ENCODE measurements around the gene CCDC146. TPM values are rescaled to one million over a fixed set of nuclear protein-coding genes. Genes with fewer than 3 reads are reported as not detected.

Gene CCDC146
- total and polyA plus RNA-seq, 2 of the 8 experiments (the other 6 are each of a cell fraction or from before 2014, with no cell fraction given) = 0.88 to 2.4 TPM

GRCh38 chr7:77320714-77321113, 198.3 kb downstream of the CCDC146 start:
- FAIRE-seq (no peak), DNase-seq (ENCODE audit: low read depth in 1 of 2, low spot score in 2 of 2) (no peak)
- H3K4me3 ChIP-seq (ENCODE audit: extremely low read depth in 1 of 4, insufficient read depth in 2 of 4, low read depth in 3 of 4, low read length in 4 of 4) = no peak overlapping the region
- no peaks in the 10 kb centered on the region for H3K27me3 ChIP-seq (replicated peaks in 1 of 4; ENCODE audit: control insufficient read depth in 3 of 4, extremely low read depth in 1 of 4, insufficient read depth in 3 of 4, low read length in 3 of 4)
- H2BK5ac ChIP-seq (ENCODE audit: low read depth, low read length) = no peak overlapping the region
- H2AFZ ChIP-seq (ENCODE audit: low read length) = no peak overlapping the region
- H3K18ac ChIP-seq (ENCODE audit: extremely low read depth, low read length) = no peak overlapping the region
- no peak overlapping the region for H3K27ac ChIP-seq (ENCODE audit: low read depth, low read length)
- no peak overlapping the region for H4K91ac ChIP-seq (replicated peaks; ENCODE audit: insufficient read length, low read length)
- H3K79me1 ChIP-seq (ENCODE audit: low read depth, low read length) = no peaks in the 10 kb centered on the region
- H3K23me2 ChIP-seq (ENCODE audit: low read depth, low read length) = no peaks in the 10 kb centered on the region
- no peak overlapping the region for H4K8ac ChIP-seq (ENCODE audit: extremely low read depth, insufficient read depth, low read length)
- TF ChIP-seq CEBPB (IDR thresholded peaks at IDR 0.05; ENCODE audit: low read depth, low read length) (no peak), ASH2L (IDR thresholded peaks at IDR 0.05; ENCODE audit: low read length) (no peak), CHD2 (IDR thresholded peaks at IDR 0.05; ENCODE audit: low read length) (no peak), ZNF274 (IDR thresholded peaks at IDR 0.05; ENCODE audit: borderline replicate concordance, extremely low read depth, low read length) (no peak), CTBP2 (IDR thresholded peaks at IDR 0.05; ENCODE audit: borderline replicate concordance, insufficient read depth, insufficient read length, low read length) (no peak), SRF (IDR thresholded peaks at IDR 0.05; ENCODE audit: low read depth, low read length) (no peak), JUND (IDR thresholded peaks at IDR 0.05; ENCODE audit: low read length) (no peak), KDM1A (IDR thresholded peaks at IDR 0.05; ENCODE audit: borderline replicate concordance, low read length) (no peak), SIRT6 (IDR thresholded peaks at IDR 0.05; ENCODE audit: low read length) (no peak), KDM4A (IDR thresholded peaks at IDR 0.05; ENCODE audit: low read depth, low read length, severe bottlenecking) (no peak), MAFK (IDR thresholded peaks at IDR 0.05; ENCODE audit: low read depth, low read length) (no peak), POLR2A (IDR thresholded peaks at IDR 0.05; ENCODE audit: control extremely low read depth in 1 of 2, low read depth in 2 of 2, low read length in 2 of 2) (no peak), E2F6 (IDR thresholded peaks at IDR 0.05) (no peak), EGR1 (IDR thresholded peaks at IDR 0.05; ENCODE audit: borderline replicate concordance, low read depth, low read length) (no peak)
- WGBS, 2 experiments (ENCODE audit: extremely low coverage in 1 of 2, insufficient coverage in 1 of 2, insufficient read length in 1 of 2, insufficient replicate concordance in 2 of 2, low coverage in 1 of 2, low lambda C conversion rate in 2 of 2, missing lambda C conversion rate in 1 of 2) = 92% methylated on average over 2 of the region's 2 CpGs; no CpG with 5 or more reads in 1 of the 2 experiments
- no peak overlapping the region for H3K14ac ChIP-seq (ENCODE audit: insufficient read length)
- no peak overlapping the region for H2BK120ac ChIP-seq (replicated peaks; ENCODE audit: low read depth, low read length)
- H4K5ac ChIP-seq (ENCODE audit: insufficient read length, low read depth, low read length) = no peak overlapping the region
- H3K4me1 ChIP-seq (replicated peaks in 1 of 4; ENCODE audit: control insufficient read depth in 3 of 4, insufficient read depth in 4 of 4, low read length in 3 of 4) = no peaks in the 10 kb centered on the region
- H3K36me3 ChIP-seq (ENCODE audit: control insufficient read depth in 2 of 4, insufficient read depth in 4 of 4, low read length in 3 of 4) = no peaks in the 10 kb centered on the region
- H2BK15ac ChIP-seq (ENCODE audit: low read length) = no peak overlapping the region
- H3K56ac ChIP-seq (replicated peaks; ENCODE audit: insufficient read length, low read depth, low read length) = no peak overlapping the region
- no peak overlapping the region for H3K4ac ChIP-seq (replicated peaks; ENCODE audit: insufficient read length, low read depth, low read length)
- ChIA-PET CTCF (ENCODE audit: partially characterized antibody) (interaction anchor here (0.6 to 1.4 kb wide), 2 partner anchors 9 to 11 kb away, joined by 3 to 4 read pairs; no protein-coding TSS in a partner anchor), POLR2A (ENCODE audit: partially characterized antibody) (interaction anchor here (1.2 kb wide), 1 partner anchor 14 kb away, joined by 3 read pairs; no protein-coding TSS in a partner anchor)
- H3K23ac ChIP-seq (ENCODE audit: insufficient read length) = no peak overlapping the region
- H3K9ac ChIP-seq (replicated peaks in 1 of 4; ENCODE audit: extremely low read depth in 1 of 4, low read depth in 3 of 4, low read length in 3 of 4) = no peak overlapping the region
- no peaks in the 10 kb centered on the region for H3K79me2 ChIP-seq (ENCODE audit: control insufficient read depth in 1 of 2, insufficient read depth in 2 of 2, low read length in 2 of 2)
- H3K4me2 ChIP-seq (ENCODE audit: insufficient read depth in 1 of 2, low read depth in 2 of 2, low read length in 2 of 2) = no peak overlapping the region
- H2AK5ac ChIP-seq (ENCODE audit: low read depth, low read length) = no peak overlapping the region
- no peaks in the 10 kb centered on the region for H4K20me1 ChIP-seq (replicated peaks in 1 of 2; ENCODE audit: control insufficient read depth in 1 of 2, insufficient read depth in 2 of 2, low read length in 2 of 2)
- no peaks in the 10 kb centered on the region for H3K9me3 ChIP-seq (ENCODE audit: insufficient read depth in 2 of 2, low read depth in 1 of 2, low read length in 1 of 2)
- no peak overlapping the region for H2BK20ac ChIP-seq (ENCODE audit: low read length)
- H2BK12ac ChIP-seq (ENCODE audit: low read depth, low read length) = no peak overlapping the region

Measured in H1 (cell line).